B cell (primary cell): ENCODE measurements around the gene PFDN2. TPM values are rescaled to one million over a fixed set of nuclear protein-coding genes. Genes with fewer than 3 reads are reported as not detected.

Source experiments
- ATAC-seq: fragments of 200-7000 bp; cut with Tn5 transposase; one replicate; pipeline ENCODE4 v1.10.0; 2021; ENCODE audit warnings: low read depth, mild to moderate bottlenecking, moderate number of reproducible peaks, moderate library complexity
- CTCF ChIA-PET: fragments of 350-600 bp; sonication (Branson Sonifier 250); formaldehyde crosslinking; loops from one replicate; lab custom pipeline; 2021; ENCODE audit warnings: antibody characterized with exemption, inconsistent platforms; lab: Charles Lee
- POLR2A ChIA-PET: fragments of 350-600 bp; sonication (Branson Sonifier 250); formaldehyde crosslinking; loops from one replicate; lab custom pipeline; 2021; ENCODE audit warnings: antibody characterized with exemption; lab: Charles Lee
- DNase-seq: peaks from one replicate; pipeline ENCODE4 v3.0.0; 2013
- H2AFZ ChIP-seq: 2 replicates; pipeline ENCODE4 v1.6.1; 2012; ENCODE audit warnings: mild to moderate bottlenecking, low read depth, low read length; ENCODE audit not compliant: insufficient read depth, poor library complexity, severe bottlenecking
- H3K27ac ChIP-seq, 2 donors: 1 replicate in 1 of 2; 2 replicates in 1 of 2; pipeline ENCODE4 v1.5.1; 2012 to 2013; ENCODE audit warnings: low read length in 2 of 2, mild to moderate bottlenecking in 2 of 2, moderate library complexity in 1 of 2
- H3K27me3 ChIP-seq, 4 experiments: fragments of 200-600 bp in 1 of 4; sonication (generic) in 1 of 4; replicated peaks in 1 of 4; 1 replicate in 2 of 4; 2 replicates in 2 of 4; pipeline versions ENCODE4 v1.6.1 to v1.7.0; 2013 to 2016; ENCODE audit warnings: low read length in 3 of 4, mild to moderate bottlenecking in 2 of 4, mixed read lengths in 1 of 4, moderate library complexity in 1 of 4; ENCODE audit not compliant: insufficient read depth in 4 of 4, control insufficient read depth in 3 of 4; ENCODE audit errors: control extremely low read depth in 1 of 4
- H3K36me3 ChIP-seq, 2 experiments: replicated peaks in 1 of 2; 1 replicate in 1 of 2; 2 replicates in 1 of 2; pipeline versions ENCODE4 v1.6.1 to v1.7.1; 2013; ENCODE audit warnings: low read length in 1 of 2; ENCODE audit not compliant: insufficient read depth in 2 of 2, control insufficient read depth in 1 of 2; ENCODE audit errors: control extremely low read depth in 1 of 2, extremely low read depth in 1 of 2
- H3K4me1 ChIP-seq, 2 donors: fragments of 200-600 bp in 1 of 2; sonication (generic) in 1 of 2; 1 replicate in 1 of 2; 2 replicates in 1 of 2; pipeline versions ENCODE4 v1.5.1 to v1.6.1; 2013 to 2017; ENCODE audit warnings: low read length in 2 of 2; ENCODE audit not compliant: control insufficient read depth in 2 of 2, insufficient read depth in 2 of 2
- H3K4me2 ChIP-seq: replicated peaks from 2 replicates; pipeline ENCODE3; 2012; ENCODE audit warnings: mild to moderate bottlenecking, low read depth, low read length; ENCODE audit not compliant: poor library complexity, severe bottlenecking
- H3K4me3 ChIP-seq, 5 experiments: fragments of 200-600 bp in 1 of 5; sonication (generic) in 1 of 5; 1 replicate in 3 of 5; 2 replicates in 2 of 5; pipeline versions ENCODE4 v1.5.1 to v1.7.0; 2011 to 2016; ENCODE audit warnings: low read length in 4 of 5, mild to moderate bottlenecking in 4 of 5, low read depth in 2 of 5, control low read depth in 1 of 5, moderate library complexity in 1 of 5; ENCODE audit not compliant: insufficient read depth in 1 of 5; ENCODE audit errors: control extremely low read depth in 1 of 5, extremely low read depth in 1 of 5
- H3K79me2 ChIP-seq: fragments of 200-600 bp; sonication (generic); one replicate; pipeline ENCODE4 v1.6.0; 2016; ENCODE audit warnings: low read length; ENCODE audit not compliant: control insufficient read depth, insufficient read depth
- H3K9ac ChIP-seq: fragments of 200-600 bp; sonication (generic); 2 replicates; pipeline ENCODE4 v1.6.1; 2017; ENCODE audit warnings: mild to moderate bottlenecking, low read length, moderate library complexity
- H3K9me3 ChIP-seq, 3 donors: one replicate each; pipeline versions ENCODE4 v1.6.1 to v1.7.1; 2013; ENCODE audit warnings: low read length in 2 of 3; ENCODE audit not compliant: control insufficient read depth in 2 of 3, insufficient read depth in 1 of 3; ENCODE audit errors: control extremely low read depth in 1 of 3
- H4K20me1 ChIP-seq: 2 replicates; pipeline ENCODE4 v1.6.0; 2012; ENCODE audit warnings: mild to moderate bottlenecking, low read length; ENCODE audit not compliant: insufficient read depth, control insufficient read depth, poor library complexity, severe bottlenecking
- H3K27ac Mint-ChIP-seq: one replicate; pipeline ENCODE4 v1.8.0; 2021; ENCODE audit warnings: mixed read lengths
- H3K27me3 Mint-ChIP-seq: one replicate; pipeline ENCODE4 v1.8.0; 2021; ENCODE audit warnings: mixed read lengths
- H3K4me1 Mint-ChIP-seq: one replicate; pipeline ENCODE4 v1.8.0; 2021; ENCODE audit warnings: mixed read lengths
- H3K4me3 Mint-ChIP-seq: one replicate; pipeline ENCODE4 v1.8.0; 2021; ENCODE audit warnings: mixed read lengths
- H3K9me3 Mint-ChIP-seq: one replicate; pipeline ENCODE4 v1.8.0; 2022; ENCODE audit warnings: mixed read lengths; ENCODE audit not compliant: insufficient read depth
- CTCF ChIP-seq: fragments of 200-600 bp; IDR thresholded peaks from one replicate; pipeline ENCODE4 v1.8.0; 2022; ENCODE audit warnings: antibody characterized with exemption, mild to moderate bottlenecking
- EZH2 ChIP-seq: IDR thresholded peaks from 2 replicates; pipeline ENCODE4 v1.6.1; 2012; ENCODE audit warnings: borderline replicate concordance, low read depth, mild to moderate bottlenecking, moderate library complexity, low read length; ENCODE audit not compliant: insufficient read depth, poor library complexity, severe bottlenecking
- WGBS: methylation state at CpG from one replicate; pipeline ENCODE4 v1.1.5; 2013; ENCODE audit warnings: missing lambda C conversion rate; ENCODE audit not compliant: insufficient coverage; 5-methylcytosine and 5-hydroxymethylcytosine counted together
- intact Hi-C: fragments of 100-400 bp; cut with micrococcal nuclease; formaldehyde crosslinking; loops from one replicate; pipeline ENCODE4 v1.10.0; 2022
- polyA plus RNA-seq: library from polyadenylated mRNA; depleted of rRNA; stranded (reverse); fragments of >200 nt; gene quantifications from 2 replicates; pipeline ENCODE4 v1.2.3, GENCODE V29; 2012
- total RNA-seq, 2 donors: library from RNA; stranded (reverse); fragments of 120-200 nt in 1 of 2; gene quantifications; 1 replicate in 1 of 2; 2 replicates in 1 of 2; pipeline versions ENCODE4 v1.2.3 to v1.2.4, GENCODE V29; 2013 to 2022

PFDN2 gene
- total and polyA plus RNA-seq, 2 donors (not counting 1 experiment from before 2014, with no cell fraction given), result 29.9 to 43.2 TPM

DNA sequence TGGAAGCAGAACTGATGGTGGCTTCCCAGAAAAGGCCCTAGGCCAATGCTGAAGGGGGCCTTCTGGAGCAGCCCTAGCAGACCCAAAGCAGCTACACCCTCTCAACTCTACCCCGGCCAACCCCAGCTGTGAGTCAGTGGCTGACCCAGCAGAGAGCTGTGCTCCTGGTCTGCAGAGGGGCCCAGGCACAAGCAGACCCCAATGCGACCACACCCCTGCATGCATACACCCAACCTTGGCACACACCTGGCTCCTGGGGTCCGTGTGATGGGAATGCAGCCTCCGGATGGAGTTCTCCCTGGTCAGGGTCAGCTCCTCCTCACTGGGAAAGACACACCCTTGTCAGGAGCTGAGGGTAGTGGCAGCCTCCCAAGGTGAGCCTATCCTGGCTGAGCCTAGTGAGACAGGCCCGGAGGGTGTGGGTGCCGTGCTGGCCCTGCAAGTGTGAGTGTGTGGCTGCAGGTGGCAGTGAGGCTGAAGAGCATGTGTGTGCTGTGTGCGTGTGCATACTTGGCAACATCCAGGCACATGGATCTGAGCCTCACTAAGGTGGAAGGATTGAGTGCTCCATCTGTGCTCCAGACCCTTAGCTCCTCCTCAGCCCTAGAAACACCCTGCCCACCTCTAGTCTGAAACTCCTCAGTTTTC lies 44.2 kb downstream of the PFDN2 start:
- no peak for TF ChIP-seq CTCF
- TF ChIP-seq EZH2, result no peak
- H3K4me2 ChIP-seq, result no peak overlapping the region
- H3K36me3 ChIP-seq, result no peaks in the 10 kb centered on the region
- no peak overlapping the region for H3K27ac ChIP-seq
- no peaks in the 10 kb centered on the region for H3K27me3 Mint-ChIP-seq
- H3K4me1 ChIP-seq, result peaks cover 8 to 22% of the 10 kb centered on the region in 2 donors
- H3K4me3 Mint-ChIP-seq, result no peak overlapping the region
- H4K20me1 ChIP-seq, result no peaks in the 10 kb centered on the region
- 98% methylated on average over 6 of the region's 7 CpGs for whole genome bisulfite sequencing
- peaks cover 22% of the 10 kb centered on the region for H3K4me1 Mint-ChIP-seq
- peaks cover 36% of the 10 kb centered on the region for H3K79me2 ChIP-seq
- H3K9me3 ChIP-seq, result no peaks in the 10 kb centered on the region
- H3K4me3 ChIP-seq, result no peak overlapping the region
- no peaks in the 10 kb centered on the region for H3K9me3 Mint-ChIP-seq
- H3K27ac Mint-ChIP-seq, result no peak overlapping the region
- H2AFZ ChIP-seq, result no peak overlapping the region
- ChIA-PET POLR2A (no interaction called here), CTCF (interaction anchor here (1.0 to 8.9 kb wide), 3 partner anchors 24 to 76 kb away, joined by 3 to 142 read pairs (median 82); partner anchors contain the start of genes DEDD and KLHDC9)
- H3K9ac ChIP-seq, result no peak overlapping the region
- ATAC-seq, result no peak
- intact Hi-C loops, result no loop called here
- no peaks in the 10 kb centered on the region for H3K27me3 ChIP-seq
- no peak for DNase-seq

- Mint-ChIP-seq H3K27me3 (no peaks in the 10 kb centered on the region), H3K27ac (no peak overlapping the region), H3K4me1 (peaks cover 29% of the 10 kb centered on the region), H3K4me3 (no peak overlapping the region), H3K9me3 (no peaks in the 10 kb centered on the region)
- Histone ChIP-seq H3K79me2 (peaks cover 43% of the 10 kb centered on the region), H4K20me1 (peaks cover 4% of the 10 kb centered on the region), H3K4me1 (peaks cover 10 to 25% of the 10 kb centered on the region in 2 donors), H2AFZ (no peak overlapping the region), H3K9me3 (no peaks in the 10 kb centered on the region), H3K9ac (no peak overlapping the region), H3K4me2 (no peak overlapping the region), H3K4me3 (no peak overlapping the region), H3K27ac (no peak overlapping the region), H3K27me3 (no peaks in the 10 kb centered on the region), H3K36me3 (no peaks in the 10 kb centered on the region)
- no peak for TF ChIP-seq EZH2
- CTCF ChIA-PET, result interaction anchor here (1.0 to 8.9 kb wide), 8 partner anchors 18 to 218 kb away, joined by 3 to 142 read pairs (median 20); partner anchors contain the start of genes DEDD, KLHDC9 and USF1
- intact Hi-C loops, result no loop called here
- ATAC-seq, result no peak
- no peak for DNase-seq
- WGBS, result 98% methylated on average over 19 of the region's 19 CpGs
- POLR2A ChIA-PET, result interaction anchor here (4.7 kb wide), 1 partner anchor 25 kb away, joined by 23 read pairs; the partner anchor contains the start of gene KLHDC9
Observed at GRCh38 chr1:161072751-161073449, 44.9 kb downstream of the PFDN2 start.
